HEK293T (cell line): ENCODE results near the gene SLC25A51.

ENCODE experiments used
- CTCF ChIA-PET: fragments of 350-600 bp; formaldehyde crosslinking; extraction: SDS; loops from one replicate; lab custom pipeline; 2021; ENCODE audit warnings: antibody characterized with exemption, inconsistent platforms; lab: Yijun Ruan, JAX
- POLR2A ChIA-PET: fragments of 350-600 bp; formaldehyde crosslinking; extraction: SDS; loops from one replicate; lab custom pipeline; 2020; ENCODE audit warnings: antibody characterized with exemption, inconsistent platforms; lab: Yijun Ruan, JAX
- DNase-seq: peaks from one replicate; pipeline ENCODE4 v3.0.0; 2012; ENCODE audit warnings: mixed read lengths; ENCODE audit errors: extremely low spot score
- ARNT ChIP-seq: fragments of 450-650 bp; IDR thresholded peaks from 2 replicates; pipeline ENCODE4 v1.6.1; 2017; ENCODE audit warnings: mild to moderate bottlenecking
- BHLHE40 ChIP-seq: fragments of 450-650 bp; IDR thresholded peaks from 2 replicates; pipeline ENCODE4 v1.6.1; 2016; ENCODE audit warnings: mild to moderate bottlenecking, moderate library complexity, borderline replicate concordance
- CTBP1 ChIP-seq: fragments of 450-650 bp; IDR thresholded peaks from 2 replicates; pipeline ENCODE4 v1.6.1; 2016; ENCODE audit warnings: borderline replicate concordance
- ELF4 ChIP-seq: fragments of 450-650 bp; IDR thresholded peaks from 2 replicates; pipeline ENCODE4 v1.6.1; 2017; ENCODE audit warnings: antibody characterized with exemption
- FOXA1 ChIP-seq: fragments of 450-650 bp; IDR thresholded peaks from 2 replicates; pipeline ENCODE4 v1.6.1; 2016; ENCODE audit warnings: mild to moderate bottlenecking
- FOXK2 ChIP-seq: fragments of 450-650 bp; IDR thresholded peaks from 2 replicates; pipeline ENCODE4 v1.6.1; 2016; ENCODE audit warnings: mild to moderate bottlenecking
- FOXM1 ChIP-seq: fragments of 450-650 bp; IDR thresholded peaks from 2 replicates; pipeline ENCODE4 v1.6.1; 2017; ENCODE audit warnings: mild to moderate bottlenecking, borderline replicate concordance
- HDGF ChIP-seq: fragments of 450-650 bp; IDR thresholded peaks from 2 replicates; pipeline ENCODE4 v1.6.1; 2017; ENCODE audit warnings: antibody characterized with exemption, borderline replicate concordance
- L3MBTL2 ChIP-seq: fragments of 450-650 bp; conservative IDR thresholded peaks from 2 replicates; pipeline ENCODE4 v1.6.1; 2016; ENCODE audit warnings: mild to moderate bottlenecking
- LEF1 ChIP-seq: fragments of 450-650 bp; IDR thresholded peaks from 2 replicates; pipeline ENCODE4 v1.6.1; 2017; ENCODE audit warnings: mild to moderate bottlenecking, borderline replicate concordance
- NFRKB ChIP-seq: fragments of 450-650 bp; IDR thresholded peaks from 2 replicates; pipeline ENCODE4 v1.6.1; 2016; ENCODE audit warnings: mild to moderate bottlenecking, moderate library complexity
- PKNOX1 ChIP-seq: fragments of 450-650 bp; IDR thresholded peaks from 2 replicates; pipeline ENCODE4 v1.6.1; 2016
- SP1 ChIP-seq: fragments of 450-650 bp; IDR thresholded peaks from 2 replicates; pipeline ENCODE4 v1.6.1; 2017
- SUZ12 ChIP-seq: fragments of 450-650 bp; IDR thresholded peaks from 2 replicates; pipeline ENCODE4 v1.6.1; 2016; ENCODE audit warnings: mild to moderate bottlenecking
- TARDBP ChIP-seq: fragments of 450-650 bp; IDR thresholded peaks from 2 replicates; pipeline ENCODE4 v1.6.1; 2016
- ZNF384 ChIP-seq: fragments of 450-650 bp; IDR thresholded peaks from 2 replicates; pipeline ENCODE4 v1.6.1; 2016

Gene SLC25A51

GRCh38 chr9:37905776-37906175, 1.8 kb upstream of the SLC25A51 start:
- ChIA-PET CTCF (no interaction called here), POLR2A (no interaction called here)
- TF ChIP-seq PKNOX1 (no peak), FOXK2 (no peak), NFRKB (no peak), L3MBTL2 (no peak)

DNA sequence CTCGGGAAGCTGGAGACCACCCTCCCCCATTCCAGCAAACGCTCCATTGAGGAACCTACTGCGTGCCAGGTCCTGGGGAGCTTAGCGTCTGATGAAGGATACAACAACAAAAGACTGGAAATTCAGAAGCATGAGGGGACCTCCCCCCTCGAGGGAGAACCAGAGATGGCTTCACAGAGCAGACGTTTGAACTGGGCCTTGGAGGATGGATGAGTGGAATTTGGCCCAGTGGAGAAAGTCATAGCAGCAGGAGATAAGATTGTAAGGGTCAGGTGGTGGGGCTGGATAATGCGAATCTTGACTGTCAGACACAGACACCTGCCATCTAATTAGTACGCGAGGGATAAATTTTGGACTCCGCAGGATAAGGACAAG, 1.2 kb upstream of the SLC25A51 start:
- TF ChIP-seq FOXA1 (no peak), CTBP1 (no peak), SP1 (no peak), FOXK2 (no peak), BHLHE40 (no peak), ELF4 (no peak), ARNT (no peak), PKNOX1 (no peak), HDGF (no peak)
- DNase-seq, result no peak
- POLR2A ChIA-PET, result no interaction called here
- CTCF ChIA-PET, result interaction anchor here (0.7 kb wide), 1 partner anchor 458 kb away, joined by 4 read pairs; no protein-coding TSS in a partner anchor

More at GRCh38 chr9:37905776-37906175, 1.8 kb upstream of the SLC25A51 start:
- DNase-seq, result no peak

DNA sequence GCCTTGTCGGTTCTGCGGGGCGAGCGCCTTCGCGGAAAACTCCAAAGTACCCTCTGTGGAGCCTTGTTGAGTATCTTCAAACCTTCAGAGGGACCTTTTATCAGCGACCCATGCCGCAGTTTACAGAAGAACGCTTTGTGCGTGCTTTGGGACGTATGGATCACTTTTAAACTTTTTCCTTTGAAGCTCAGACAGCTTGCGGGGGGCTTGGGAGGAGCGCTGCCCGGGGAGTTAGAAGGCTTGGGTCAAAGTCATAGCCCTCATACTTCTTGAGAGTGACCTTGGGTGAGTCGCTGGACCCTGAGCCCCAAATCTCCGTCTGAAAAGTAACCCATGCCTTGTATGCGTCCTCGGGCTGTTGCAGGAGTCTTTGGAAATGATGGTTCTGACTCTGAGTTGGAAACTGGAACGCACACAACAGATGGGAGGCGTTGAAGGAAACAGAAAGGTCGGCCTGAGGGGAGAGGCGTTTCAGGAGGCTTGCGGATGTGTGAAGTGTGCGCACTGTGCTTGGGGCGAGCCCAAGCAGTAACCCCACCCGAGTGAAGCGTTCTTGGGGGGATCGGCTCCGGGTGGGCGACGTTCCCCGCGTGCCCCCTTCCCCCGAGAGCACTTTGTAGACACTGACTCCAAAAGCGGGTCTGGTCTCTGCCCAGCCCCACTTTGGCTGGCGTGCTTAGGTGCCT, 661 bp upstream of the SLC25A51 start:
- CTCF ChIA-PET, result interaction anchor here (0.7 kb wide), 1 partner anchor 459 kb away, joined by 4 read pairs; no protein-coding TSS in a partner anchor
- no peak for DNase-seq
- TF ChIP-seq ELF4, result no peak
- TF ChIP-seq SP1, result no peak
- 0 out of 2 replicates have a peak, but pooled peaks have one; percentile 1 for TF ChIP-seq L3MBTL2
- no peak for TF ChIP-seq FOXM1
- TF ChIP-seq FOXK2, result no peak
- POLR2A ChIA-PET, result interaction anchor here (1.6 kb wide), 1 partner anchor 120 kb away, joined by 4 read pairs; the partner anchor contains the start of gene EXOSC3

DNA sequence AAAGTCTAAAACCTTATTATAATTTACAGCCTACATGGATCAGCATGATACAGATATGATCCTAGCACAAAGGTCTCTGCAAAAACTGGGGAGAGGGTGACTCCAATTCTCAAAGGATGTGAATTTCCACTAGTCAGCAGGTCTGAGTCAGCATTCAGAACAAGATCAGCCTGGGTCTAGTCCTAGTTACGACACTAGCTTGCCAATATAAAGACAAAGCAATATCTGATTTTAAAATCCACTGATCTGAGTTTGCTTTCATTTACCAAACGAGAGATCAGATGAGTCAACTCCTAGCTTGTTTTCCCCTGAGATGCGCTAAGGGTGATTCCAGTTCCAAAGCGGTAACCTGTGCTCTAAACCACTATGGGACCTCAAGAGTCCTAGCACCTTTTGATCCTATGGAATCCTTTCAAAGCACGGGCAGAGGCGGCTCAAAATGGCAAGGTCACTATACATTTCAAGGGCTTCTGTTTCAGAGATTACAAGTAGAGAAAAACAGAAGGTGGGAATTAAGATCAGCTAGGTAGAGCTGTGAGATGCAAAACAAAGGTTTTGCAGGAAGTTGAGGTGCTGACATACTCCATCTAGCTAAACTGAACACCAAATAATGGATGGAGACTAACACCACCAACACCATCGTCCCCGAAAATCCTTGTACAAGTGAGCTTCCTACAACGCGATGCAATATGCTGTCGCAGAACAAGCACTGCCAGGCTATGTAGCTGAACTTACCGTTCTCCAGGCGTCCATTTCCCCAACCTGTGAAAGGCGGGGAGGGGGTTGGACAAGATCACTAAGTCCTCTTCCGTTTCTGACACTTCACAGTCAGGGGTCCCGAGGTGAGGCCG, 906 bp downstream of the SLC25A51 start:
- ChIA-PET POLR2A (interaction anchor here (1.6 kb wide), 1 partner anchor 118 kb away, joined by 4 read pairs; the partner anchor contains the start of gene EXOSC3), CTCF (no interaction called here)
- no peak for DNase-seq
- TF ChIP-seq L3MBTL2, result no peak
- no peak for TF ChIP-seq CTBP1

GRCh38 chr9:37902131-37902530, 1.8 kb downstream of the SLC25A51 start:
- no peak for DNase-seq
- TF ChIP-seq FOXM1 (no peak), FOXK2 (no peak), SP1 (no peak), ELF4 (no peak), ZNF384 (no peak), CTBP1 (no peak), L3MBTL2 (no peak), LEF1 (no peak), ARNT (no peak), BHLHE40 (no peak), NFRKB (no peak), HDGF (no peak)
- ChIA-PET POLR2A (no interaction called here), CTCF (no interaction called here)

DNA sequence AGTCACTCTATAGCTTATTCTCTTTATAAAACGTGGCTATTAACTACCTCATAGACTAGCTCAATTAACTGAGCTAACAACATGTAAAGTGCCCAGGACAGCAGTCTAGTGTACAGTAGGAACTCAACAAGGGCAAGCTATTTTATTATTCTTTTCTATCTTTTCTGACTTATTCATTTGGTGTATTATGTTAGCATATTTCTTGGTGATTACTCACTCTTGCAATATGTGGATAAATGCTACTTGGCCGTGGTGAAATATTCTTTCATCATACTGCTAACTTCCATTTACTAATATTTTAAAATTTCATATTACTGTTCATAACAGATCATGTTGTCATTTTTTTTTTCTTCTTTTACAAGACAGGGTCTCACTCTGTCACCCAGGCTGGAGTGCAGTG, 4.9 kb downstream of the SLC25A51 start:
- POLR2A ChIA-PET, result interaction anchor here (0.7 kb wide), 1 partner anchor 160 kb away, joined by 3 read pairs; no protein-coding TSS in a partner anchor
- TF ChIP-seq FOXK2 (no peak), ARNT (no peak), NFRKB (no peak), L3MBTL2 (no peak), ELF4 (no peak), BHLHE40 (no peak), FOXM1 (no peak), PKNOX1 (no peak), SP1 (no peak), CTBP1 (no peak), ZNF384 (no peak), LEF1 (no peak), FOXA1 (no peak), HDGF (no peak), SUZ12 (no peak), TARDBP (no peak)
- DNase-seq, result no peak
- CTCF ChIA-PET, result no interaction called here
